Esophagus squamous epithelium (tissue), 5 donors: ENCODE data around the gene NRCAM. TPM values are rescaled to one million over a fixed set of nuclear protein-coding genes. Genes with fewer than 3 reads are reported as not detected.

Source experiments
- DNase-seq: peaks from one replicate; lab custom pipeline; 2025; lab: John Stamatoyannopoulos, UW
- H3K27ac ChIP-seq, 4 donors: fragments of 200-600 bp; sonication (generic); one replicate each; pipeline ENCODE4 v1.5.1; 2016 to 2019; ENCODE audit warnings: mild to moderate bottlenecking in 1 of 4
- H3K27me3 ChIP-seq, 4 donors: fragments of 200-600 bp; sonication (generic); 1 replicate in 3 of 4; 2 replicates in 1 of 4; pipeline versions ENCODE4 v1.5.1 to v1.6.0; 2017 to 2021; ENCODE audit warnings: antibody characterized with exemption in 1 of 4
- H3K36me3 ChIP-seq, 3 donors: fragments of 200-600 bp; sonication (generic); one replicate each; pipeline ENCODE4 v1.5.1; 2016 to 2019
- H3K4me1 ChIP-seq, 3 donors: fragments of 200-600 bp; sonication (generic); one replicate each; pipeline ENCODE4 v1.5.1; 2017 to 2019
- H3K4me3 ChIP-seq, 4 donors: fragments of 200-600 bp; sonication (generic); 1 replicate in 3 of 4; 2 replicates in 1 of 4; pipeline ENCODE4 v1.5.1; 2016 to 2019; ENCODE audit warnings: mild to moderate bottlenecking in 2 of 4, moderate library complexity in 1 of 4
- H3K9me3 ChIP-seq, 3 donors: fragments of 200-600 bp; sonication (generic); one replicate each; pipeline ENCODE4 v1.5.1; 2016 to 2019
- CTCF ChIP-seq, 6 experiments: fragments of 450-650 bp in 4 of 6; fragments of 200-600 bp in 2 of 6; sonication (generic) in 2 of 6; IDR thresholded peaks; one replicate each; pipeline ENCODE4 v1.5.1; 2016 to 2019; ENCODE audit warnings: antibody characterized with exemption in 6 of 6, mild to moderate bottlenecking in 4 of 6, moderate library complexity in 4 of 6
- POLR2A ChIP-seq, 4 donors: fragments of 450-650 bp; IDR thresholded peaks; one replicate each; pipeline ENCODE4 v1.6.1; 2017; ENCODE audit warnings: antibody characterized with exemption in 4 of 4, mild to moderate bottlenecking in 4 of 4, moderate library complexity in 3 of 4
- WGBS, 2 donors: methylation state at CpG; one replicate each; pipeline ENCODE4 v1.1.5; 2018; 5-methylcytosine and 5-hydroxymethylcytosine counted together
- intact Hi-C: fragments of 100-400 bp; cut with DNase I; formaldehyde crosslinking; loops from one replicate; pipeline ENCODE4 v1.15.0; 2022
- total RNA-seq, 4 donors: library from RNA; depleted of rRNA; stranded (reverse); fragments of >200 nt; gene quantifications; one replicate each; pipeline ENCODE4 v1.1.0, GENCODE V29; 2016
- donor health status: DM: yes; HTN: yes; CAD: no.

Gene NRCAM
- total RNA-seq, 4 donors from 2014 or later, result 1.5 to 9.8 (median 6.3) TPM; not detected in 1

DNA sequence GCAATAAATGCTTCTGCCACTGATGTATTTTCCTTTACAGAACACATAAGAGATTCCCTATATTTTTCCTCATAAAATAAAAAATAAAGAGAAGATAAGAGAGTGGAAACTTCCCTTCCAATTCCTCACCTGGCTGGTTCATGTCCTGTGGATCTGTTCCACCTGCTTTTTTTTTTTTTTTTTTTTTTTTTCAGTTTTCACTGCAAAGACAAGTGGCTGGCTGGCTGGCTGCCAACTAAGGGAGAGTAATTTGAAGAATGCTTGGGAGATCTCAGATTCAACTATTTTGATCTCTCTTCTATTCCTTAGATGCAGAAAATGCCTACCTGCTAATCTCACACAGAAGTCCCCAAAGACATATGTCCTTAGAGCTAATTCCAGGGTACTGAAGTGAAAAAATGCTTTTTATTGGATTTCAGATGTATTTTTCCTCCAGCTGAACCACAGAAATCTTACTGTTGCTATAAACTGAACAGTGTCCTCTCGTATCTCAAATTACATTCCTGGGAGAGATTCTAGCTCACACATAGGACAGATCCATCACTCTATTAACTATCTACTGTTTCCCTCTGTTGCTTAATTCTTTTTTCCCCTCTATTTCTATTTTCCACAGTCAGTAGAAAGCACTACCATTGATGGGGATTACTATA lies 120.8 kb downstream of the NRCAM start:
- no peaks in the 10 kb centered on the region for H3K36me3 ChIP-seq
- intact Hi-C loops, result no loop called here
- no peaks in the 10 kb centered on the region for H3K27me3 ChIP-seq
- no peak overlapping the region for H3K4me3 ChIP-seq
- no peak overlapping the region for H3K27ac ChIP-seq
- TF ChIP-seq CTCF (IDR thresholded peaks at IDR 0.05), result no peak
- no peak for TF ChIP-seq POLR2A (IDR thresholded peaks at IDR 0.05)
- H3K9me3 ChIP-seq, result no peaks in the 10 kb centered on the region
- DNase-seq, result no peak
- WGBS, 2 donors, result 67 to 85% methylated on average over 1 of the region's 1 CpG
- H3K4me1 ChIP-seq, result no peaks in the 10 kb centered on the region

- H3K36me3 ChIP-seq, result no peaks in the 10 kb centered on the region
- no peaks in the 10 kb centered on the region for H3K4me1 ChIP-seq
- DNase-seq, result no peak
- TF ChIP-seq POLR2A (IDR thresholded peaks at IDR 0.05) (no peak), CTCF (IDR thresholded peaks at IDR 0.05) (no peak)
- no peak overlapping the region for H3K4me3 ChIP-seq
- 82 to 84% methylated on average over 3 of the region's 3 CpGs for WGBS, 2 donors
- no peaks in the 10 kb centered on the region for H3K27me3 ChIP-seq
- intact Hi-C loops, result no loop called here
- no peaks in the 10 kb centered on the region for H3K9me3 ChIP-seq
- no peak overlapping the region for H3K27ac ChIP-seq
Observed at GRCh38 chr7:108332937-108333336, 123.3 kb downstream of the NRCAM start.

- no peaks in the 10 kb centered on the region for H3K27me3 ChIP-seq
Observed at GRCh38 chr7:108331971-108332370, 124.3 kb downstream of the NRCAM start.

DNA sequence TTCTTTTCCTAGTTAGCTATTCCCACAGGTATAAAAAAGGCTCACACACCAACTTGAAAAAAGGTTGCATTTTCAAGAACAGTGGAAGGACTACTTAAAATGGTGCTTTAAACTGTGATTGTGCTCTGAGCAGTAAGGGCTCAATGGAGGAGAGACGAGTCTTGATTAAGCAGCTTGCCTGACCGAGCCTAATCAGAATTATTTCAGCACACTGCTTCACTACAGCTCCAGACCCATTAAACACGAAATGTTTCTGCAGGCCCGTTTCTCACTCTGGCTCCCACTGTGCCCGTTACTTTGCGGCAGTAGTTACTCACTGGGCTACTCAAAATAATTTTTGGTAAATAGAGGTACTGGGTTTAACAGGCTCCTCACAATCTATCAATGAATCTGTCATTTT lies 126.0 kb downstream of the NRCAM start:
- no peaks in the 10 kb centered on the region for H3K9me3 ChIP-seq
- H3K4me3 ChIP-seq, result no peak overlapping the region
- H3K36me3 ChIP-seq, result no peaks in the 10 kb centered on the region
- H3K27me3 ChIP-seq, result no peaks in the 10 kb centered on the region
- H3K4me1 ChIP-seq, result no peaks in the 10 kb centered on the region
- H3K27ac ChIP-seq, result no peak overlapping the region
- TF ChIP-seq CTCF (IDR thresholded peaks at IDR 0.05), result no peak
- no peak for TF ChIP-seq POLR2A (IDR thresholded peaks at IDR 0.05)
- intact Hi-C loops, result no loop called here
- 88 to 90% methylated on average over 6 of the region's 6 CpGs for WGBS, 2 donors
- no peak for DNase-seq

More at GRCh38 chr7:108331971-108332370, 124.3 kb downstream of the NRCAM start:
- intact Hi-C loops, result no loop called here
- no peaks in the 10 kb centered on the region for H3K9me3 ChIP-seq
- no peak for DNase-seq
- WGBS, 2 donors, result 91 to 92% methylated on average over 1 of the region's 1 CpG
- no peak overlapping the region for H3K27ac ChIP-seq
- H3K4me1 ChIP-seq, result no peaks in the 10 kb centered on the region
- no peak overlapping the region for H3K4me3 ChIP-seq
- no peaks in the 10 kb centered on the region for H3K36me3 ChIP-seq
- TF ChIP-seq POLR2A (IDR thresholded peaks at IDR 0.05) (no peak), CTCF (IDR thresholded peaks at IDR 0.05) (no peak)

DNA sequence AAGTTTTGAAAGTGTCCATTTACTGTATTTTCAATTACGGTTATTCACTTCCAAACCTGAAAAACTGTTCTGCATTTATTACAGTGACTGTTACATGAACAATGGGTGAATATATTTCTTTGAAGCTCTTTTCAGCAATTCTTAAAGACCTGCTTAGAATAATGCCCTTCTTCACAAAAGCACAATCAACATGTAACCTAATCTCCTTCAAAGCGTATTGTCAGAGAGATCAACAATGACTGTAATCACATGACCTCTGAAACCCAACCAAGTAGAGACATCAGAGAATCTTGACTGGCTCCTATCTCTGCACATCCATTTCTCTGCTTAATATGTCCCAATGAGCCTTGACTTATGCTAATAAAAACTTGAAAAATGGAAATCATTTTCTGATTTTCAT lies 126.7 kb downstream of the NRCAM start:
- intact Hi-C loops, result no loop called here
- H3K4me1 ChIP-seq, result no peaks in the 10 kb centered on the region

More for the DNA sequence above, 126.7 kb downstream of the NRCAM start:
- Histone ChIP-seq H3K27ac (no peak overlapping the region), H3K4me3 (no peak overlapping the region), H3K36me3 (no peaks in the 10 kb centered on the region), H3K27me3 (no peaks in the 10 kb centered on the region), H3K9me3 (no peaks in the 10 kb centered on the region)
- WGBS, 2 donors, result 86 to 88% methylated on average over 2 of the region's 2 CpGs
- TF ChIP-seq CTCF (IDR thresholded peaks at IDR 0.05), result no peak
- TF ChIP-seq POLR2A (IDR thresholded peaks at IDR 0.05), result no peak
- DNase-seq, result no peak
